Motor neuron (in vitro differentiated cells): ENCODE measurements around the gene MYO1B. TPM values are rescaled to one million over a fixed set of nuclear protein-coding genes. Genes with fewer than 3 reads are reported as not detected.

Experiments used
- ATAC-seq, 8 experiments: fragments of 200-7000 bp; cut with Tn5 transposase; replicated peaks in 6 of 8; 2 replicates each; pipeline ENCODE4 v1.8.0; 2021; ENCODE audit warnings: mild to moderate bottlenecking in 8 of 8, moderate library complexity in 8 of 8
- H3K27ac ChIP-seq, 2 donors: fragments of 250-450 bp; sonication (Bioruptor Pico); 2 replicates each; pipeline ENCODE4 v1.9.0; 2021; ENCODE audit warnings: antibody characterized with exemption in 2 of 2, mild to moderate bottlenecking in 2 of 2, moderate library complexity in 1 of 2
- H3K4me1 ChIP-seq, 2 donors: fragments of 250-450 bp; sonication (Bioruptor Pico); replicated peaks in 1 of 2; 2 replicates each; pipeline ENCODE4 v1.6.1; 2021; ENCODE audit warnings: antibody characterized with exemption in 2 of 2, mild to moderate bottlenecking in 2 of 2, moderate library complexity in 1 of 2
- H3K4me3 ChIP-seq, 5 donors: fragments of 250-450 bp; sonication (Bioruptor Pico); 2 replicates each; pipeline ENCODE4 v1.9.0; 2021; ENCODE audit warnings: antibody characterized with exemption in 5 of 5, mild to moderate bottlenecking in 5 of 5, moderate library complexity in 4 of 5
- WGBS, 10 experiments: fragments of 450-650 bp; shearing (Covaris generic); methylation state at CpG; one replicate each; pipeline ENCODE4 v1.0.0; 2022; 5-methylcytosine and 5-hydroxymethylcytosine counted together
- in situ Hi-C, 9 experiments: fragments of 400-800 bp; cut with MboI; loops; one replicate each; pipeline ENCODE4 v1.15.0; 2021; ENCODE audit warnings: low sequenced_read_pairs in 9 of 9, low pct_unique_long_range_greater_than_20kb in 2 of 9; ENCODE audit not compliant: unreplicated experiment in 9 of 9
- total RNA-seq, 8 experiments: library from RNA; unstranded; fragments of 300-600 nt; gene quantifications; 2 replicates each; pipeline versions ENCODE4 v1.2.3 to v1.2.4, GENCODE V29; 2022

Gene MYO1B
- total RNA-seq, 8 experiments from 2014 or later, result 35.6 to 106 (median 51.5) TPM

- 38 to 94% (median 85%) methylated on average over 2 to 3 of the region's 3 CpGs for WGBS, 10 experiments
- Histone ChIP-seq H3K27ac (no peak overlapping the region), H3K4me3 (no peak overlapping the region), H3K4me1 (no peaks in the 10 kb centered on the region)
- in situ Hi-C loops, result no loop called here
- ATAC-seq, result no peak
Measured at GRCh38 chr2:191428141-191428540, 182.9 kb downstream of the MYO1B start.

- ATAC-seq, result no peak
- in situ Hi-C loops, result no loop called here
- WGBS, 10 experiments, result 88 to 100% (median 100%) methylated on average over 1 of the region's 1 CpG; no CpG with 5 or more reads in 2 of the 10 experiments
- no peaks in the 10 kb centered on the region for H3K4me1 ChIP-seq
- H3K27ac ChIP-seq, result no peak overlapping the region
- H3K4me3 ChIP-seq, result no peak overlapping the region
Measured at GRCh38 chr2:191430476-191430875, 185.3 kb downstream of the MYO1B start.

GRCh38 chr2:191432121-191432520 lies 186.9 kb downstream of the MYO1B start:
- no peak overlapping the region for H3K4me3 ChIP-seq
- no peak for ATAC-seq
- in situ Hi-C loops, result no loop called here
- peaks cover 0 to 2% of the 10 kb centered on the region in 2 donors for H3K4me1 ChIP-seq
- WGBS, 10 experiments, result 14 to 100% (median 92%) methylated on average over 1 to 4 of the region's 4 CpGs; no CpG with 5 or more reads in 1 of the 10 experiments
- H3K27ac ChIP-seq, result no peak overlapping the region

- in situ Hi-C loops, result no loop called here
- WGBS, 10 experiments, result 70 to 100% (median 83%) methylated on average over 1 to 3 of the region's 3 CpGs; no CpG with 5 or more reads in 2 of the 10 experiments
- no peak overlapping the region for H3K27ac ChIP-seq
- H3K4me1 ChIP-seq, result peaks cover 0 to 2% of the 10 kb centered on the region in 2 donors
- no peak overlapping the region for H3K4me3 ChIP-seq
- no peak for ATAC-seq
Measured at GRCh38 chr2:191434072-191434471, 188.9 kb downstream of the MYO1B start.

GRCh38 chr2:191435141-191435540 lies 189.9 kb downstream of the MYO1B start:
- 41 to 100% (median 97%) methylated on average over 1 to 6 of the region's 6 CpGs; no CpG with 5 or more reads in 1 of the 10 experiments for WGBS, 10 experiments
- Histone ChIP-seq H3K27ac (no peak overlapping the region), H3K4me1 (peaks cover 0 to 2% of the 10 kb centered on the region in 2 donors), H3K4me3 (no peak overlapping the region)
- no peak for ATAC-seq
- in situ Hi-C loops, result no loop called here

GRCh38 chr2:191436368-191437055 lies 191.3 kb downstream of the MYO1B start:
- 17 to 100% (median 79%) methylated on average over 2 to 6 of the region's 6 CpGs for WGBS, 10 experiments
- Histone ChIP-seq H3K4me1 (peaks cover 2 to 5% of the 10 kb centered on the region in 2 donors), H3K27ac (no peak overlapping the region), H3K4me3 (no peak overlapping the region)
- in situ Hi-C loops, result no loop called here
- ATAC-seq, result peak in 1 of 8 experiments; percentile 43

- Histone ChIP-seq H3K4me1 (peaks cover 8 to 11% of the 10 kb centered on the region in 2 donors), H3K27ac (no peak overlapping the region), H3K4me3 (no peak overlapping the region)
- ATAC-seq, result no peak
- 67 to 100% (median 85%) methylated on average over 1 to 3 of the region's 3 CpGs; no CpG with 5 or more reads in 2 of the 10 experiments for WGBS, 10 experiments
- in situ Hi-C loops, result no loop called here
Measured at GRCh38 chr2:191439481-191439880, 194.3 kb downstream of the MYO1B start.

- ATAC-seq, result peak; percentile 58 to 100 (median 96)
- H3K4me3 ChIP-seq, result no peak overlapping the region
- whole genome bisulfite sequencing, 10 experiments, result 11 to 86% (median 63%) methylated on average over 1 to 14 of the region's 14 CpGs
- peaks cover 8 to 9% of the 10 kb centered on the region in 2 donors for H3K4me1 ChIP-seq
- in situ Hi-C loops, result no loop called here
- peak overlapping the region; percentile 18 to 37 for H3K27ac ChIP-seq
Measured at GRCh38 chr2:191441496-191442214, 196.5 kb downstream of the MYO1B start.

- ATAC-seq, result no peak
- WGBS, 10 experiments, result 0 to 100% (median 65%) methylated on average over 1 to 3 of the region's 3 CpGs; no CpG with 5 or more reads in 2 of the 10 experiments
- H3K4me3 ChIP-seq, result no peak overlapping the region
- H3K27ac ChIP-seq, result no peak overlapping the region
- in situ Hi-C loops, result no loop called here
- H3K4me1 ChIP-seq, result peaks cover 8 to 9% of the 10 kb centered on the region in 2 donors
Measured at GRCh38 chr2:191443446-191443845, 198.2 kb downstream of the MYO1B start.

- WGBS, 10 experiments, result 25 to 76% (median 50%) methylated on average over 1 to 2 of the region's 2 CpGs; no CpG with 5 or more reads in 1 of the 10 experiments
- Histone ChIP-seq H3K4me3 (no peak overlapping the region), H3K27ac (no peak overlapping the region), H3K4me1 (peaks cover 2% of the 10 kb centered on the region in 2 donors)
- in situ Hi-C loops, result no loop called here
- no peak for ATAC-seq
Measured at GRCh38 chr2:191446910-191447309, 201.7 kb downstream of the MYO1B start.

- ATAC-seq, result no peak
- 60 to 100% (median 79%) methylated on average over 1 to 5 of the region's 5 CpGs; no CpG with 5 or more reads in 3 of the 10 experiments for WGBS, 10 experiments
- Histone ChIP-seq H3K4me1 (no peaks in the 10 kb centered on the region), H3K4me3 (no peak overlapping the region), H3K27ac (no peak overlapping the region)
- in situ Hi-C loops, result no loop called here
Measured at GRCh38 chr2:191451116-191451515, 205.9 kb downstream of the MYO1B start.

GRCh38 chr2:191452065-191452464 lies 206.9 kb downstream of the MYO1B start:
- H3K4me3 ChIP-seq, result no peak overlapping the region
- ATAC-seq, result no peak
- H3K27ac ChIP-seq, result no peak overlapping the region
- in situ Hi-C loops, result no loop called here
- no peaks in the 10 kb centered on the region for H3K4me1 ChIP-seq
- WGBS, 10 experiments, result 80 to 100% (median 93%) methylated on average over 1 to 3 of the region's 3 CpGs; no CpG with 5 or more reads in 1 of the 10 experiments

- in situ Hi-C loops, result no loop called here
- 50 to 96% (median 72%) methylated on average over 1 to 6 of the region's 6 CpGs for WGBS, 10 experiments
- Histone ChIP-seq H3K4me1 (no peaks in the 10 kb centered on the region), H3K27ac (no peak overlapping the region), H3K4me3 (no peak overlapping the region)
- no peak for ATAC-seq
Measured at GRCh38 chr2:191453761-191454160, 208.6 kb downstream of the MYO1B start.
